ENCODE data around the gene UBE2J2.

DNA sequence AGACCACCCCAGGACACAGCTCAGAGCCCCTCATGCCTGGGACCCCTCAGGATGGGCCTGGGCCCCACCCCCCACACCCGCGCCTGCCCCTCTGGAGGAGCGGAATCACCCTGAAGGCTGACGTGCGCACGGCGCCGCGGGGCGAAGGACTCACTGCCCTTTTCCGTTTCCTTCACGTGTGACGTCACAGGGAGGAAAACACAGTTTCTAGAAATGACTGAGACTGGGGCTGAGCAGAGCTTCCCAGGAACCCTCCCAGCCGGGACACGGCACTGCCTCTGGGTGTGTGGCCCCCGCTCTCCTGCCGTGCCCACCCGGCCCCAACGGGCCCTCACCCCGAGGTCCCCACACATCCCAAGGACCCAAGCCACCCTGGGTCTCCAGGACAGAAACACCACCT, 54.3 kb downstream of the UBE2J2 start:
- no peak for TF ChIP-seq CREB1 (IDR thresholded peaks at IDR 0.05; ENCODE audit: low read depth)
- TF ChIP-seq, protein P1, sequence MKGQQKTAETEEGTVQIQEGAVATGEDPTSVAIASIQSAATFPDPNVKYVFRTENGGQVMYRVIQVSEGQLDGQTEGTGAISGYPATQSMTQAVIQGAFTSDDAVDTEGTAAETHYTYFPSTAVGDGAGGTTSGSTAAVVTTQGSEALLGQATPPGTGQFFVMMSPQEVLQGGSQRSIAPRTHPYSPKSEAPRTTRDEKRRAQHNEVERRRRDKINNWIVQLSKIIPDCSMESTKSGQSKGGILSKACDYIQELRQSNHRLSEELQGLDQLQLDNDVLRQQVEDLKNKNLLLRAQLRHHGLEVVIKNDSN (IDR thresholded peaks at IDR 0.05): no peak
- TF ChIP-seq EGR1 (IDR thresholded peaks at IDR 0.05): no peak
- TF ChIP-seq RAD21 (IDR thresholded peaks at IDR 0.05; ENCODE audit: low read depth): no peak
- no peak for TF ChIP-seq NFIC (IDR thresholded peaks at IDR 0.05)
- no peak for TF ChIP-seq TAF1 (IDR thresholded peaks at IDR 0.05; ENCODE audit: low read depth)
- TF ChIP-seq YY1 (IDR thresholded peaks at IDR 0.05; ENCODE audit: low read depth): no peak
- TF ChIP-seq, protein P2, sequence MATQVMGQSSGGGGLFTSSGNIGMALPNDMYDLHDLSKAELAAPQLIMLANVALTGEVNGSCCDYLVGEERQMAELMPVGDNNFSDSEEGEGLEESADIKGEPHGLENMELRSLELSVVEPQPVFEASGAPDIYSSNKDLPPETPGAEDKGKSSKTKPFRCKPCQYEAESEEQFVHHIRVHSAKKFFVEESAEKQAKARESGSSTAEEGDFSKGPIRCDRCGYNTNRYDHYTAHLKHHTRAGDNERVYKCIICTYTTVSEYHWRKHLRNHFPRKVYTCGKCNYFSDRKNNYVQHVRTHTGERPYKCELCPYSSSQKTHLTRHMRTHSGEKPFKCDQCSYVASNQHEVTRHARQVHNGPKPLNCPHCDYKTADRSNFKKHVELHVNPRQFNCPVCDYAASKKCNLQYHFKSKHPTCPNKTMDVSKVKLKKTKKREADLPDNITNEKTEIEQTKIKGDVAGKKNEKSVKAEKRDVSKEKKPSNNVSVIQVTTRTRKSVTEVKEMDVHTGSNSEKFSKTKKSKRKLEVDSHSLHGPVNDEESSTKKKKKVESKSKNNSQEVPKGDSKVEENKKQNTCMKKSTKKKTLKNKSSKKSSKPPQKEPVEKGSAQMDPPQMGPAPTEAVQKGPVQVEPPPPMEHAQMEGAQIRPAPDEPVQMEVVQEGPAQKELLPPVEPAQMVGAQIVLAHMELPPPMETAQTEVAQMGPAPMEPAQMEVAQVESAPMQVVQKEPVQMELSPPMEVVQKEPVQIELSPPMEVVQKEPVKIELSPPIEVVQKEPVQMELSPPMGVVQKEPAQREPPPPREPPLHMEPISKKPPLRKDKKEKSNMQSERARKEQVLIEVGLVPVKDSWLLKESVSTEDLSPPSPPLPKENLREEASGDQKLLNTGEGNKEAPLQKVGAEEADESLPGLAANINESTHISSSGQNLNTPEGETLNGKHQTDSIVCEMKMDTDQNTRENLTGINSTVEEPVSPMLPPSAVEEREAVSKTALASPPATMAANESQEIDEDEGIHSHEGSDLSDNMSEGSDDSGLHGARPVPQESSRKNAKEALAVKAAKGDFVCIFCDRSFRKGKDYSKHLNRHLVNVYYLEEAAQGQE (IDR thresholded peaks at IDR 0.05; ENCODE audit: low read depth): no peak
- TF ChIP-seq EP300 (IDR thresholded peaks at IDR 0.05; ENCODE audit: borderline replicate concordance): no peak
